Left lung (tissue), 10 donors: ENCODE data around the gene SGCG. TPM values are rescaled to one million over a fixed set of nuclear protein-coding genes. Genes with fewer than 3 reads are reported as not detected.
"Not testable (repeated sequence)": the region's sequence is repeated elsewhere in the genome, so short reads cannot be mapped to it uniquely, and the experiment has no call there.

Source experiments
- ATAC-seq: fragments of 200-7000 bp; cut with Tn5 transposase; one replicate; pipeline ENCODE4 v1.9.1; 2020; ENCODE audit warnings: moderate library complexity
- DNase-seq, 4 donors: peaks; one replicate each; pipeline ENCODE4 v3.0.0-alpha.2; 2013 to 2020
- H3K27ac ChIP-seq, 2 donors: fragments of 200-600 bp; sonication (generic) in 1 of 2; one replicate each; pipeline versions ENCODE4 v1.5.0 to v1.8.0; 2020 to 2021
- H3K27me3 ChIP-seq, 2 donors: fragments of 200-600 bp; sonication (generic) in 1 of 2; one replicate each; pipeline versions ENCODE4 v1.5.0 to v1.8.0; 2020 to 2021
- H3K36me3 ChIP-seq, 2 donors: fragments of 200-600 bp; sonication (generic) in 1 of 2; one replicate each; pipeline versions ENCODE4 v1.5.0 to v1.8.0; 2020 to 2021
- H3K4me1 ChIP-seq, 2 donors: fragments of 200-600 bp; one replicate each; pipeline ENCODE4 v1.8.0; 2021
- H3K4me3 ChIP-seq, 2 donors: fragments of 200-600 bp; sonication (generic) in 1 of 2; one replicate each; pipeline versions ENCODE4 v1.5.0 to v1.8.0; 2020 to 2021; ENCODE audit warnings: mild to moderate bottlenecking in 1 of 2
- H3K9me3 ChIP-seq, 2 donors: fragments of 200-600 bp; sonication (generic) in 1 of 2; one replicate each; pipeline versions ENCODE4 v1.5.0 to v1.8.0; 2020 to 2021
- CTCF ChIP-seq, 2 donors: fragments of 200-600 bp; sonication (generic) in 1 of 2; IDR thresholded peaks; one replicate each; pipeline versions ENCODE4 v1.5.0 to v1.8.0; 2021; ENCODE audit warnings: antibody characterized with exemption in 2 of 2
- intact Hi-C, 2 donors: fragments of 100-400 bp; cut with DNase I; formaldehyde crosslinking; loops; one replicate each; pipeline versions ENCODE4 v1.11.2 to v1.14.2; 2022
- polyA plus RNA-seq, 6 donors: library from polyadenylated mRNA; unstranded; fragments of 120-200 nt; gene quantifications; one replicate each; pipeline ENCODE4 v1.2.1, GENCODE V29; 2013; ENCODE audit not compliant: insufficient read length in 6 of 6
- total RNA-seq, 2 donors: library from RNA; stranded (reverse); fragmentation: NEBNext Ultra II Directional; extraction: Animal tissue kit (Norgen Biotek cat#: 25700); gene quantifications; one replicate each; pipeline ENCODE4 v1.2.1, GENCODE V29; 2021
- donor health status: DM: no; HTN: yes; CAD: no.
- donor health status: DM: no; HTN: no; CAD: no.

Gene SGCG
- total and polyA plus RNA-seq, 8 donors: 2.1 to 16.4 (median 12.5) TPM

DNA sequence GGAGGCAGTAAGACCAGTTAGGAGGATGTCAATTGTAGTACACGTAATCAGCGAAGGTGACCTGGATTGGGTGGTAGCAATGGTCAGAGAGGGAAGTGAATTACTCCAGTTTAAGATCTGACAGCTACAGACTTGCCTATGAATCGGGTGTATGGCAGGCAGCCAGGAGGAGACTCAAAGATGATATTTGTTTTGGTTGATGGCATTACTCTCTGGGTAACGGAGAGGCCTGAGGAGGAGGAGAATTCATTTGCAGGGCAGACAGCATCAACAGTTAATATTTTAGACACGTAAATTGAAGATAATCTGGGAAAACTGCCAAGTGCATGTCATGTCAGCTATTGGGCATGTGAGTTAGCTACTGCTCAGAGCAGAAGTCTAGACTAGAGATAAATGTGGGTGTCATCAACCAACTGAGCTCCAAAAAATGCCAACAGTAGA lies 109.2 kb downstream of the SGCG start:
- Histone ChIP-seq H3K9me3 (no peaks in the 10 kb centered on the region), H3K36me3 (no peaks in the 10 kb centered on the region), H3K4me1 (no peaks in the 10 kb centered on the region), H3K27ac (no peak overlapping the region), H3K27me3 (no peaks in the 10 kb centered on the region), H3K4me3 (no peak overlapping the region)
- ATAC-seq: no peak
- DNase-seq: no peak
- intact Hi-C loops: no loop called here
- TF ChIP-seq CTCF (IDR thresholded peaks at IDR 0.05): no peak

DNA sequence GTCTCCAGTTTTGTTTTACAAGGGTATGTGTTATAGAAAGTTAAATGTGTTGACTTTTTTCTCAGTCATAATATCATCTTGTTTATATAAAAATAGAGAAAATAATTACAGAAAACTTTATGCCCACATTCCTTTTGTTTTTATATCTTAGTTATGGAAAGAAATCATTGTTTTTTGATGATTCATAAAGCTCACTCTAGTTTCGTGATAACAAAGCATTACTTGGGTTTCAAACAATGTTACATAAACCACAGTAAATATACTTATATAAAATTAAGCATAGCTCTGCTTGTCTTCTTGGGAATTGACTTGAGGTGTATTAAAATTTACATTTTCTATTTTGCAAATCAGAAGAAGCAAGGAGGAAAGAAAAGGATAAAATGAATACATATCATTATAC lies 111.8 kb downstream of the SGCG start:
- Histone ChIP-seq H3K4me3 (no peak overlapping the region), H3K27ac (no peak overlapping the region), H3K9me3 (no peaks in the 10 kb centered on the region), H3K36me3 (no peaks in the 10 kb centered on the region), H3K4me1 (no peaks in the 10 kb centered on the region), H3K27me3 (no peaks in the 10 kb centered on the region)
- intact Hi-C loops: no loop called here
- no peak for TF ChIP-seq CTCF (IDR thresholded peaks at IDR 0.05)
- DNase-seq (no peak), ATAC-seq (no peak)

GRCh38 chr13:23314837-23315236 lies 134.1 kb downstream of the SGCG start:
- ATAC-seq, H3K4me3 ChIP-seq, H3K27ac ChIP-seq, intact Hi-C loops, H3K36me3 ChIP-seq, H3K27me3 ChIP-seq, H3K9me3 ChIP-seq, DNase-seq, H3K4me1 ChIP-seq: not testable (repeated sequence)

- Histone ChIP-seq H3K27me3 (no peaks in the 10 kb centered on the region), H3K4me1 (peaks cover 0 to 3% of the 10 kb centered on the region in 2 donors), H3K9me3 (no peaks in the 10 kb centered on the region), H3K27ac (no peak overlapping the region), H3K4me3 (no peak overlapping the region), H3K36me3 (no peaks in the 10 kb centered on the region)
- ATAC-seq (no peak), DNase-seq (no peak)
- intact Hi-C loops: no loop called here
- no peak for TF ChIP-seq CTCF (IDR thresholded peaks at IDR 0.05)
Measured at GRCh38 chr13:23319883-23320224, 139.1 kb downstream of the SGCG start.

DNA sequence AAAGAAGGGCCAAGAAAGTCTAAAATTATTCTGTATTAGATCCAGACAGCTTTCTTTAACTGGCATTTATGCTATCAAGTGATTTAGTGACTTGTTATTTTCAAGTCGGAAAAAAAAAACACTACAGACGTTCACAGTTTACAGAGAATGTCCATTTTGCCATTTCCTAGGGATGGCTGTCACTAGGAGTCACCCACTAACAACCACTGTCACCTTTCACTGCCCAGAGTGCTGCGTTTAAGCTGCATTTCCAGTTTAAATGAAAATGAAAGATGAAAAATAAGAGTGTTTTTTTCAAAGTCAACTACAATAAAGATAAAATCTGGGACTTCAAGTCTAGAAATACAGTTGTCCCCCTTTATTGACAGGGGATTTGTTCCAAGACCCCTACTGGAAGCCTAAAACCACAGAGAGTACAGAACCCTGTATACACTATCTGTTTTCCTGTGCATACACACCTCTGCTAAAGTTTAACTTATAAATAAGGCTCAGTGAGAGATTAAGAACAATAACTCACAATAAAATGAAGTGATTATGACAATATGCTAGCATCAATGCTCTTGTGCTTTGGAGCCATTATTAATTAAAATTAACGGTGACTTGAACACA lies 140.3 kb downstream of the SGCG start:
- peaks cover 0 to 3% of the 10 kb centered on the region in 2 donors for H3K4me1 ChIP-seq
- DNase-seq (no peak), ATAC-seq (no peak)
- H3K4me3 ChIP-seq: no peak overlapping the region
- no peaks in the 10 kb centered on the region for H3K36me3 ChIP-seq
- intact Hi-C loops: no loop called here
- no peaks in the 10 kb centered on the region for H3K27me3 ChIP-seq
- H3K27ac ChIP-seq: peak overlapping the region; percentile 7 to 49
- H3K9me3 ChIP-seq: no peaks in the 10 kb centered on the region
- TF ChIP-seq CTCF (IDR thresholded peaks at IDR 0.05): no peak
